ENCODE data around the gene MRPS2. TPM values are rescaled to one million over a fixed set of nuclear protein-coding genes. Genes with fewer than 3 reads are reported as not detected.

MRPS2 gene
- total and polyA plus RNA-seq, 4 donors: 10.9 to 71.8 (median 31.5) TPM

DNA sequence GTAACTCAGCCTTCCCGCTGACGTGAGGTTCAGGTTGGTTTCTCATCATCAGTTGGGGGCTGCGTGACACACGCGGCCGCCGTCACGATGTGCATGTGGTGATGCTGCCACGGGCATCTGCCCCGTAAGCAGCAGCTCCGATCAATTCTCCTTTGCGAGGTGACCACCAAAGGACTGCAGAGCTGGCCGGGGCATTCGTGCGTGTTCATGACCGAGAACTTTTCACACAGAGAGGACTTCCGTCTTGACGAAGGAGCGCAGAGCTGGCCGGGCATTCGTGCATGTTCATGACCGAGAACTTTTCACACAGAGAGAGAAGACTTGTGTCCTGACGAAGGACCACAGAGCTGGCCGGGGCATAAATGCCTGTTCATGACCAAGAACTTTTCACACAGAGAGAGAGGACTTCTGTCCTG lies 16.9 kb downstream of the MRPS2 start:
- Histone ChIP-seq H3K27ac (ENCODE audit: low read depth in 1 of 2, low read length in 2 of 2) (no peak overlapping the region), H3K4me3 (ENCODE audit: low read depth in 1 of 3, low read length in 3 of 3) (no peak overlapping the region), H3K27me3 (ENCODE audit: control insufficient read depth in 4 of 4, insufficient read depth in 4 of 4, low read length in 3 of 4) (no peaks in the 10 kb centered on the region), H3K9ac (ENCODE audit: low read depth in 1 of 2, low read length in 2 of 2) (no peak overlapping the region), H3K36me3 (ENCODE audit: control insufficient read depth in 4 of 4, insufficient read depth in 3 of 4, low read depth in 1 of 4, low read length in 3 of 4) (no peaks in the 10 kb centered on the region), H3K9me3 (ENCODE audit: control insufficient read depth in 4 of 4, low read length in 3 of 4) (no peaks in the 10 kb centered on the region), H3K4me1 (ENCODE audit: control insufficient read depth in 4 of 4, insufficient read depth in 4 of 4, low read length in 3 of 4) (no peaks in the 10 kb centered on the region)
- DNase-seq (ENCODE audit: low spot score): no peak
- WGBS: 88% methylated on average over 24 of the region's 24 CpGs
- TF ChIP-seq, protein P1, sequence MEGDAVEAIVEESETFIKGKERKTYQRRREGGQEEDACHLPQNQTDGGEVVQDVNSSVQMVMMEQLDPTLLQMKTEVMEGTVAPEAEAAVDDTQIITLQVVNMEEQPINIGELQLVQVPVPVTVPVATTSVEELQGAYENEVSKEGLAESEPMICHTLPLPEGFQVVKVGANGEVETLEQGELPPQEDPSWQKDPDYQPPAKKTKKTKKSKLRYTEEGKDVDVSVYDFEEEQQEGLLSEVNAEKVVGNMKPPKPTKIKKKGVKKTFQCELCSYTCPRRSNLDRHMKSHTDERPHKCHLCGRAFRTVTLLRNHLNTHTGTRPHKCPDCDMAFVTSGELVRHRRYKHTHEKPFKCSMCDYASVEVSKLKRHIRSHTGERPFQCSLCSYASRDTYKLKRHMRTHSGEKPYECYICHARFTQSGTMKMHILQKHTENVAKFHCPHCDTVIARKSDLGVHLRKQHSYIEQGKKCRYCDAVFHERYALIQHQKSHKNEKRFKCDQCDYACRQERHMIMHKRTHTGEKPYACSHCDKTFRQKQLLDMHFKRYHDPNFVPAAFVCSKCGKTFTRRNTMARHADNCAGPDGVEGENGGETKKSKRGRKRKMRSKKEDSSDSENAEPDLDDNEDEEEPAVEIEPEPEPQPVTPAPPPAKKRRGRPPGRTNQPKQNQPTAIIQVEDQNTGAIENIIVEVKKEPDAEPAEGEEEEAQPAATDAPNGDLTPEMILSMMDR (IDR thresholded peaks at IDR 0.05; ENCODE audit: low read depth, low read length, missing input control): no peak
- TF ChIP-seq, protein P2, sequence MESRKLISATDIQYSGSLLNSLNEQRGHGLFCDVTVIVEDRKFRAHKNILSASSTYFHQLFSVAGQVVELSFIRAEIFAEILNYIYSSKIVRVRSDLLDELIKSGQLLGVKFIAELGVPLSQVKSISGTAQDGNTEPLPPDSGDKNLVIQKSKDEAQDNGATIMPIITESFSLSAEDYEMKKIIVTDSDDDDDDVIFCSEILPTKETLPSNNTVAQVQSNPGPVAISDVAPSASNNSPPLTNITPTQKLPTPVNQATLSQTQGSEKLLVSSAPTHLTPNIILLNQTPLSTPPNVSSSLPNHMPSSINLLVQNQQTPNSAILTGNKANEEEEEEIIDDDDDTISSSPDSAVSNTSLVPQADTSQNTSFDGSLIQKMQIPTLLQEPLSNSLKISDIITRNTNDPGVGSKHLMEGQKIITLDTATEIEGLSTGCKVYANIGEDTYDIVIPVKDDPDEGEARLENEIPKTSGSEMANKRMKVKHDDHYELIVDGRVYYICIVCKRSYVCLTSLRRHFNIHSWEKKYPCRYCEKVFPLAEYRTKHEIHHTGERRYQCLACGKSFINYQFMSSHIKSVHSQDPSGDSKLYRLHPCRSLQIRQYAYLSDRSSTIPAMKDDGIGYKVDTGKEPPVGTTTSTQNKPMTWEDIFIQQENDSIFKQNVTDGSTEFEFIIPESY (IDR thresholded peaks at IDR 0.05): no peak
- TF ChIP-seq JUND (IDR thresholded peaks at IDR 0.05) (no peak), TAF1 (conservative IDR thresholded peaks at IDR 0.05) (no peak), RXRA (IDR thresholded peaks at IDR 0.05) (no peak), RAD21 (IDR thresholded peaks at IDR 0.05) (no peak), NR2F2 (IDR thresholded peaks at IDR 0.05) (no peak), SP1 (IDR thresholded peaks at IDR 0.05) (no peak), FOXA2 (IDR thresholded peaks at IDR 0.05) (no peak), EGR1 (IDR thresholded peaks at IDR 0.05; ENCODE audit: low read depth in 2 of 2) (no peak), YY1 (IDR thresholded peaks at IDR 0.05) (no peak), FOXA1 (IDR thresholded peaks at IDR 0.05) (no peak), HNF4G (IDR thresholded peaks at IDR 0.05) (no peak), GABPA (IDR thresholded peaks at IDR 0.05 in 1 of 2, conservative IDR thresholded peaks at IDR 0.05 in 1 of 2) (no peak), HNF4A (conservative IDR thresholded peaks at IDR 0.05) (no peak)
- TF ChIP-seq, protein P3, sequence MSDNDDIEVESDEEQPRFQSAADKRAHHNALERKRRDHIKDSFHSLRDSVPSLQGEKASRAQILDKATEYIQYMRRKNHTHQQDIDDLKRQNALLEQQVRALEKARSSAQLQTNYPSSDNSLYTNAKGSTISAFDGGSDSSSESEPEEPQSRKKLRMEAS (IDR thresholded peaks at IDR 0.05): no peak
- TF ChIP-seq, protein P4, sequence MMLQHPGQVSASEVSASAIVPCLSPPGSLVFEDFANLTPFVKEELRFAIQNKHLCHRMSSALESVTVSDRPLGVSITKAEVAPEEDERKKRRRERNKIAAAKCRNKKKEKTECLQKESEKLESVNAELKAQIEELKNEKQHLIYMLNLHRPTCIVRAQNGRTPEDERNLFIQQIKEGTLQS (IDR thresholded peaks at IDR 0.05): no peak
- TF ChIP-seq, protein P5, sequence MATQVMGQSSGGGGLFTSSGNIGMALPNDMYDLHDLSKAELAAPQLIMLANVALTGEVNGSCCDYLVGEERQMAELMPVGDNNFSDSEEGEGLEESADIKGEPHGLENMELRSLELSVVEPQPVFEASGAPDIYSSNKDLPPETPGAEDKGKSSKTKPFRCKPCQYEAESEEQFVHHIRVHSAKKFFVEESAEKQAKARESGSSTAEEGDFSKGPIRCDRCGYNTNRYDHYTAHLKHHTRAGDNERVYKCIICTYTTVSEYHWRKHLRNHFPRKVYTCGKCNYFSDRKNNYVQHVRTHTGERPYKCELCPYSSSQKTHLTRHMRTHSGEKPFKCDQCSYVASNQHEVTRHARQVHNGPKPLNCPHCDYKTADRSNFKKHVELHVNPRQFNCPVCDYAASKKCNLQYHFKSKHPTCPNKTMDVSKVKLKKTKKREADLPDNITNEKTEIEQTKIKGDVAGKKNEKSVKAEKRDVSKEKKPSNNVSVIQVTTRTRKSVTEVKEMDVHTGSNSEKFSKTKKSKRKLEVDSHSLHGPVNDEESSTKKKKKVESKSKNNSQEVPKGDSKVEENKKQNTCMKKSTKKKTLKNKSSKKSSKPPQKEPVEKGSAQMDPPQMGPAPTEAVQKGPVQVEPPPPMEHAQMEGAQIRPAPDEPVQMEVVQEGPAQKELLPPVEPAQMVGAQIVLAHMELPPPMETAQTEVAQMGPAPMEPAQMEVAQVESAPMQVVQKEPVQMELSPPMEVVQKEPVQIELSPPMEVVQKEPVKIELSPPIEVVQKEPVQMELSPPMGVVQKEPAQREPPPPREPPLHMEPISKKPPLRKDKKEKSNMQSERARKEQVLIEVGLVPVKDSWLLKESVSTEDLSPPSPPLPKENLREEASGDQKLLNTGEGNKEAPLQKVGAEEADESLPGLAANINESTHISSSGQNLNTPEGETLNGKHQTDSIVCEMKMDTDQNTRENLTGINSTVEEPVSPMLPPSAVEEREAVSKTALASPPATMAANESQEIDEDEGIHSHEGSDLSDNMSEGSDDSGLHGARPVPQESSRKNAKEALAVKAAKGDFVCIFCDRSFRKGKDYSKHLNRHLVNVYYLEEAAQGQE (IDR thresholded peaks at IDR 0.05): no peak

Data from liver (tissue), 9 donors.